Gastrocnemius medialis (tissue), 4 donors: Measurements from ENCODE around the gene CPSF3. TPM values are rescaled to one million over a fixed set of nuclear protein-coding genes. Genes with fewer than 3 reads are reported as not detected.

Source experiments
- ATAC-seq, 2 donors: fragments of 150-250 bp; one replicate each; pipeline ENCODE4 v1.9.1; 2016
- DNase-seq, 2 donors: peaks; one replicate each; pipeline ENCODE4 v3.0.0-alpha.2; 2019
- H3K27ac ChIP-seq, 4 donors: fragments of 200-600 bp; sonication (generic); 1 replicate in 1 of 4; 2 replicates in 3 of 4; pipeline ENCODE4 v1.5.1; 2016 to 2018; ENCODE audit warnings: mild to moderate bottlenecking in 2 of 4, moderate library complexity in 1 of 4
- H3K27me3 ChIP-seq, 3 donors: fragments of 200-600 bp; sonication (generic) in 2 of 3; 1 replicate in 1 of 3; 2 replicates in 2 of 3; pipeline versions ENCODE4 v1.5.1 to v1.6.0; 2016 to 2019; ENCODE audit warnings: mild to moderate bottlenecking in 1 of 3, moderate library complexity in 1 of 3
- H3K36me3 ChIP-seq, 2 donors: fragments of 200-600 bp; sonication (generic) in 1 of 2; one replicate each; pipeline ENCODE4 v1.5.1; 2017 to 2018
- H3K4me1 ChIP-seq, 2 donors: fragments of 200-600 bp; sonication (generic) in 1 of 2; one replicate each; pipeline ENCODE4 v1.5.1; 2016 to 2017; ENCODE audit warnings: mild to moderate bottlenecking in 2 of 2
- H3K4me3 ChIP-seq, 4 donors: fragments of 200-600 bp; sonication (generic) in 3 of 4; 1 replicate in 1 of 4; 2 replicates in 3 of 4; pipeline ENCODE4 v1.5.1; 2016 to 2019; ENCODE audit warnings: mild to moderate bottlenecking in 2 of 4
- H3K9me3 ChIP-seq, 3 donors: fragments of 200-600 bp; sonication (generic) in 2 of 3; 1 replicate in 1 of 3; 2 replicates in 2 of 3; pipeline ENCODE4 v1.5.1; 2016 to 2019
- POLR2A ChIP-seq, 2 donors: fragments of 450-650 bp; IDR thresholded peaks; one replicate each; pipeline ENCODE4 v1.6.1; 2017; ENCODE audit warnings: antibody characterized with exemption in 2 of 2, mild to moderate bottlenecking in 2 of 2, moderate library complexity in 2 of 2
- in situ Hi-C, 4 donors: fragments of 200-750 bp; cut with MboI; loops; one replicate each; pipeline versions ENCODE4 v1.15.0 to v1.8.0; 2017; ENCODE audit warnings: low sequenced_read_pairs in 4 of 4
- intact Hi-C: fragments of 100-400 bp; cut with DNase I; formaldehyde crosslinking; loops from one replicate; pipeline ENCODE4 v1.15.1; 2023; ENCODE audit warnings: low total_unique reads
- total RNA-seq, 4 donors: library from RNA; depleted of rRNA; stranded (reverse); fragments of >200 nt; gene quantifications; one replicate each; pipeline versions ENCODE4 v1.1.0 to v1.2.3, GENCODE V29; 2016
- TF ChIP-seq, protein P1 (sequence below), 5 experiments: fragments of 450-650 bp in 3 of 5; fragments of 200-600 bp in 2 of 5; sonication (generic) in 2 of 5; IDR thresholded peaks in 4 of 5; conservative IDR thresholded peaks in 1 of 5; 1 replicate in 4 of 5; 2 replicates in 1 of 5; pipeline ENCODE4 v1.5.1; 2016 to 2019; ENCODE audit warnings: antibody characterized with exemption in 5 of 5, mild to moderate bottlenecking in 3 of 5, moderate library complexity in 3 of 5

The CPSF3 gene
- total RNA-seq, 4 donors from 2014 or later, result 20.9 to 51.8 (median 24.1) TPM

- H3K36me3 ChIP-seq, result no peaks in the 10 kb centered on the region
- in situ Hi-C loops (no loop called here), intact Hi-C loops (no loop called here)
- H3K27me3 ChIP-seq, result no peaks in the 10 kb centered on the region
- peak; percentile 53 to 57 for ATAC-seq
- TF ChIP-seq, protein P1, sequence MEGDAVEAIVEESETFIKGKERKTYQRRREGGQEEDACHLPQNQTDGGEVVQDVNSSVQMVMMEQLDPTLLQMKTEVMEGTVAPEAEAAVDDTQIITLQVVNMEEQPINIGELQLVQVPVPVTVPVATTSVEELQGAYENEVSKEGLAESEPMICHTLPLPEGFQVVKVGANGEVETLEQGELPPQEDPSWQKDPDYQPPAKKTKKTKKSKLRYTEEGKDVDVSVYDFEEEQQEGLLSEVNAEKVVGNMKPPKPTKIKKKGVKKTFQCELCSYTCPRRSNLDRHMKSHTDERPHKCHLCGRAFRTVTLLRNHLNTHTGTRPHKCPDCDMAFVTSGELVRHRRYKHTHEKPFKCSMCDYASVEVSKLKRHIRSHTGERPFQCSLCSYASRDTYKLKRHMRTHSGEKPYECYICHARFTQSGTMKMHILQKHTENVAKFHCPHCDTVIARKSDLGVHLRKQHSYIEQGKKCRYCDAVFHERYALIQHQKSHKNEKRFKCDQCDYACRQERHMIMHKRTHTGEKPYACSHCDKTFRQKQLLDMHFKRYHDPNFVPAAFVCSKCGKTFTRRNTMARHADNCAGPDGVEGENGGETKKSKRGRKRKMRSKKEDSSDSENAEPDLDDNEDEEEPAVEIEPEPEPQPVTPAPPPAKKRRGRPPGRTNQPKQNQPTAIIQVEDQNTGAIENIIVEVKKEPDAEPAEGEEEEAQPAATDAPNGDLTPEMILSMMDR (IDR thresholded peaks at IDR 0.05 in 4 of 5, conservative IDR thresholded peaks at IDR 0.05 in 1 of 5), result no peak
- TF ChIP-seq POLR2A (IDR thresholded peaks at IDR 0.05), result no peak
- peak overlapping the region; percentile 47 to 72 (median 65) for H3K27ac ChIP-seq
- no peak overlapping the region for H3K4me3 ChIP-seq
- peak; percentile 50 to 68 for DNase-seq
- H3K4me1 ChIP-seq, result peaks cover 3 to 8% of the 10 kb centered on the region in 2 donors
- no peaks in the 10 kb centered on the region for H3K9me3 ChIP-seq
Observed at GRCh38 chr2:9378433-9379390, 44.7 kb upstream of the CPSF3 start.

DNA sequence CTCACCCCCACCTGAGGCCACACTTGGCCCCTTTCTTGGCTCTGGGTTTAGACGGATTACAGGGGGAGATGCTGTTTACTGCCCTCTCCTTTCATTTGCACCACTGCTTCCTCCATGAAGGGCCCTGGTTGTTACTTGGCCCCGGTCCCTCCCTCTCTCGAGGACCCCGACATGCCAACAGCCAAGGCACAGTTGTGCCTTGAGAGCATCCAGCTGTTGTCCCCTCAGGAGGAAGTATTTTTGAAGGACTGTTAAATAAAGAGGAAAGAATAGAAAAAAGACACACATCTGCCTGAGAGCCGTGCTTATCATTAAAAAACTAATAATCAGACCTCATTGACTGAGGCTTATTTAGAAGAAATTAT lies 44.1 kb upstream of the CPSF3 start:
- ATAC-seq (no peak), DNase-seq (no peak)
- Histone ChIP-seq H3K4me1 (peaks cover 3 to 8% of the 10 kb centered on the region in 2 donors), H3K9me3 (no peaks in the 10 kb centered on the region), H3K27me3 (no peaks in the 10 kb centered on the region), H3K4me3 (no peak overlapping the region), H3K36me3 (no peaks in the 10 kb centered on the region), H3K27ac (peak overlapping the region; percentile 22 to 72 (median 52))
- TF ChIP-seq, protein P1 (IDR thresholded peaks at IDR 0.05 in 4 of 5, conservative IDR thresholded peaks at IDR 0.05 in 1 of 5), result no peak
- TF ChIP-seq POLR2A (IDR thresholded peaks at IDR 0.05), result no peak
- in situ Hi-C loops (no loop called here), intact Hi-C loops (no loop called here)

DNA sequence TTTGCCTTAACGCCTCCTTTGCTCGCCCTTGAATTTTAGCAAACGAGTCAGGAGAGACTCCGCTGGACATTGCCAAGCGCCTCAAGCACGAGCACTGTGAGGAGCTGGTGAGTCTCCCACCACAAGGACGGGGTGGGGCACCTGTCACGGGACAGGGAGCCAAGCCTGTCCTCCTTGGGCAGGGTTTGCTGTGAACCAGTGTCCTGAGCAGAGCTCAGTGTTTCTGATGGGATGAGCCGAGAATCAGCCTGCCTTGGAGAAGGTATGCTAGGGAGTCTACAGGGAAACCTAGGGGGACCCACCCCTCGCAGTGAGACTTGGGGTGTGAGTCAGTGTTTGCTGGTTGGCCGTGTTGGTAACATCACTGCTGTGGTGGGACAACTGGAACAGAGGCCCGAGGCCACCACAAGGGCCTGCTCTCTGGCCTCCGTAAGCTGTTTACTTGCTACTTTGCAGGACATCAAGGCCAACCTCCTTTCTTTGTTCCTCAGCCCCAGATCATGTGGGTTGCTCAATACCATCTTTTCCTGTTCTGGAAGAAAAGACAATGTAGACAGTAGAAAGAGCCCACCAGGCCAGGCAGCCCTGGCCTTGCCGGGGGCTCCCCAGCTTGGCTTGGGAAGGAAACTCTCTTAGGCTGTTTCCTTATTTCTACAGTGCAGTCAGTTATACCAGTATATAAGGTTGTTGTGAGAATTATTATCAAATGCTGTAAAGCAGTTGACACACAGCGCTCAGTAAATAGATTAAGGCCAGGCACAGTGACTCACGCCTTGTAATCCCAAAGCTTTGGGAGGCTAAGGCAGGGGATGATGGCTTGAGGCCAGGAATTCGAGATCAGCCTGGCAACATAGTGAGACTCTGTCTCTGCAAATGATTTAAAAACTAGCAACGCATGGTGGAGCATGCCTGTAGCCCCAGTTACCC lies 42.5 kb upstream of the CPSF3 start:
- H3K27me3 ChIP-seq, result no peaks in the 10 kb centered on the region
- no peaks in the 10 kb centered on the region for H3K36me3 ChIP-seq
- no peak overlapping the region for H3K4me3 ChIP-seq
- TF ChIP-seq, protein P1 (IDR thresholded peaks at IDR 0.05 in 4 of 5, conservative IDR thresholded peaks at IDR 0.05 in 1 of 5), result no peak
- no peak for TF ChIP-seq POLR2A (IDR thresholded peaks at IDR 0.05)
- peaks cover 3 to 8% of the 10 kb centered on the region in 2 donors for H3K4me1 ChIP-seq
- H3K9me3 ChIP-seq, result no peaks in the 10 kb centered on the region
- DNase-seq (peak; percentile 32 to 66), ATAC-seq (peak; percentile 63 to 72)
- intact Hi-C loops (loop anchor here (2.0 kb wide), 1 partner anchor 34 kb away; no protein-coding TSS in a partner anchor), in situ Hi-C loops (no loop called here)
- H3K27ac ChIP-seq, result peak overlapping the region; percentile 53 to 66 (median 57)

DNA sequence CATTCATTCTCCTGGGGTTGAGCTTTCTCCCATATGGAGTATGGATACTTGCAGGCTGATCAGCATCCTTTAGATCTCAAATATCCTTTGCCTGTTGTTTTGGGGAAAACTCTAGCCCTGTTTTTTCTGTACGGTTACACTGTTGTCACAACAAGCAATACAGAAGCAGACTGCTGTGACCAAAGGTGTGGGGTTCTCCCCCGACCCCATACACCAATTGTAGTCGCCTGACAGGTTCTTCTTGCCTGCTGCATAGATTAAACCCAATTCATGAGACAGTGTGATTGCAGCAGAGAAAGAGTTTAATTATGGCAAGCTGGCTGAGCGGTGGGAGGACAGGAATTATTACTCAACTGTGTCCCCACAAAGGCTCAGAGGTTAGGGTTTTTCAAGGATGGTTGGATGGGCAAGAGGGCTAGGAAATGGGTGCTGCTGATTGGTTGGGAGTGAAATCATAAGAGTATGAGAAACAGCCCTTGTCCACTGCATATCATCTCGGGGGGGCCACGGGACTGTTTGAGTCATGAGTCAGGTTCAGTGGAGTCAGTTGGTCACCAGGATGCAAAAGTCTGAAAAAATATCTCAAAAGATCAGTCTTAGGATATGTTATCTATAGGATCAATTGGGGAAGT lies 40.7 kb upstream of the CPSF3 start:
- in situ Hi-C loops, result no loop called here
- TF ChIP-seq POLR2A (IDR thresholded peaks at IDR 0.05), result no peak
- TF ChIP-seq, protein P1 (IDR thresholded peaks at IDR 0.05 in 4 of 5, conservative IDR thresholded peaks at IDR 0.05 in 1 of 5), result no peak

More for the DNA sequence above, 40.7 kb upstream of the CPSF3 start:
- Histone ChIP-seq H3K27me3 (no peaks in the 10 kb centered on the region), H3K4me1 (peaks cover 3 to 7% of the 10 kb centered on the region in 2 donors), H3K27ac (no peak overlapping the region), H3K36me3 (no peaks in the 10 kb centered on the region), H3K9me3 (no peaks in the 10 kb centered on the region), H3K4me3 (no peak overlapping the region)
- no peak for DNase-seq
- intact Hi-C loops, result no loop called here
- ATAC-seq, result no peak
